H1 (cell line): Measurements from ENCODE around the gene DCN. TPM values are rescaled to one million over a fixed set of nuclear protein-coding genes. Genes with fewer than 3 reads are reported as not detected.

Experiments
- CTCF ChIA-PET: fragments of 300-600 bp; sonication (Branson Sonifier 250); formaldehyde crosslinking; loops from one replicate; lab custom pipeline; 2021; ENCODE audit not compliant: partially characterized antibody; lab: Charles Lee
- POLR2A ChIA-PET: fragments of 300-600 bp; sonication (Branson Sonifier 250); formaldehyde crosslinking; loops from one replicate; lab custom pipeline; 2021; ENCODE audit warnings: inconsistent platforms; ENCODE audit not compliant: partially characterized antibody; lab: Charles Lee
- DNase-seq, 2 experiments: peaks; one replicate each; pipeline versions ENCODE4 v3.0.0 to v3.0.0-alpha.2; 2010 to 2022; ENCODE audit warnings: low spot score in 2 of 2, low read depth in 1 of 2, mixed read lengths in 1 of 2
- FAIRE-seq: peaks from 2 replicates; lab custom pipeline; 2011; peaks lifted over from hg19 to GRCh38; lab: Jason Lieb, UNC
- H2AFZ ChIP-seq: 2 replicates; pipeline ENCODE4 v1.8.1; 2012; ENCODE audit warnings: low read length, inconsistent platforms
- H2AK5ac ChIP-seq: 2 replicates; pipeline ENCODE4 v1.6.1; 2013; ENCODE audit warnings: low read depth, low read length
- H2BK120ac ChIP-seq: replicated peaks from 2 replicates; pipeline ENCODE3; 2013; ENCODE audit warnings: low read depth, low read length, inconsistent platforms
- H2BK12ac ChIP-seq: 2 replicates; pipeline ENCODE4 v1.6.1; 2013; ENCODE audit warnings: low read depth, low read length
- H2BK15ac ChIP-seq: 2 replicates; pipeline ENCODE4 v1.6.1; 2013; ENCODE audit warnings: low read length
- H2BK20ac ChIP-seq: 2 replicates; pipeline ENCODE4 v1.6.1; 2013; ENCODE audit warnings: low read length
- H2BK5ac ChIP-seq: 2 replicates; pipeline ENCODE4 v1.6.1; 2013; ENCODE audit warnings: low read depth, low read length
- H3K14ac ChIP-seq: 2 replicates; pipeline ENCODE4 v1.6.1; 2013; ENCODE audit warnings: inconsistent platforms; ENCODE audit not compliant: insufficient read length
- H3K18ac ChIP-seq: 2 replicates; pipeline ENCODE4 v1.6.1; 2013; ENCODE audit warnings: low read length; ENCODE audit errors: extremely low read depth
- H3K23ac ChIP-seq: 2 replicates; pipeline ENCODE4 v1.6.1; 2013; ENCODE audit warnings: inconsistent platforms; ENCODE audit not compliant: insufficient read length
- H3K23me2 ChIP-seq: 2 replicates; pipeline ENCODE4 v1.6.1; 2013; ENCODE audit warnings: low read depth, low read length
- H3K27ac ChIP-seq: 2 replicates; pipeline ENCODE4 v1.6.1; 2011; ENCODE audit warnings: low read depth, low read length, inconsistent platforms
- H3K27me3 ChIP-seq, 4 experiments: replicated peaks in 1 of 4; 1 replicate in 1 of 4; 2 replicates in 3 of 4; pipeline versions ENCODE4 v1.6.1 to v1.8.1; 2011 to 2013; ENCODE audit warnings: low read length in 3 of 4, mild to moderate bottlenecking in 3 of 4, inconsistent platforms in 2 of 4, mixed read lengths in 2 of 4, moderate library complexity in 1 of 4; ENCODE audit not compliant: control insufficient read depth in 3 of 4, insufficient read depth in 3 of 4; ENCODE audit errors: extremely low read depth in 1 of 4
- H3K36me3 ChIP-seq, 4 experiments: 2 replicates each; pipeline versions ENCODE4 v1.6.1 to v1.8.1; 2011 to 2013; ENCODE audit warnings: mild to moderate bottlenecking in 4 of 4, low read length in 3 of 4, moderate library complexity in 2 of 4, control low read depth in 1 of 4, inconsistent platforms in 1 of 4; ENCODE audit not compliant: insufficient read depth in 4 of 4, control insufficient read depth in 2 of 4
- H3K4ac ChIP-seq: replicated peaks from 2 replicates; pipeline ENCODE3; 2013; ENCODE audit warnings: low read length, low read depth, mixed read lengths, inconsistent platforms; ENCODE audit not compliant: insufficient read length
- H3K4me1 ChIP-seq, 4 experiments: replicated peaks in 1 of 4; 1 replicate in 1 of 4; 2 replicates in 3 of 4; pipeline versions ENCODE4 v1.6.1 to v1.8.1; 2011 to 2013; ENCODE audit warnings: low read length in 3 of 4, inconsistent platforms in 2 of 4, mixed read lengths in 1 of 4; ENCODE audit not compliant: insufficient read depth in 4 of 4, control insufficient read depth in 3 of 4
- H3K4me2 ChIP-seq, 2 experiments: 2 replicates each; pipeline versions ENCODE4 v1.6.1 to v1.8.1; 2011 to 2013; ENCODE audit warnings: low read depth in 2 of 2, low read length in 2 of 2, control low read depth in 1 of 2, inconsistent platforms in 1 of 2, mild to moderate bottlenecking in 1 of 2; ENCODE audit not compliant: insufficient read depth in 1 of 2
- H3K4me3 ChIP-seq, 4 experiments: fragments of 200-600, 300-600 bp in 1 of 4; sonication (generic), shearing (Covaris generic), sonication (Bioruptor Twin) in 1 of 4; 2 replicates each; pipeline versions ENCODE4 v1.5.1 to v1.8.1; 2011 to 2016; ENCODE audit warnings: low read length in 4 of 4, low read depth in 3 of 4, control low read depth in 2 of 4, inconsistent platforms in 2 of 4, mild to moderate bottlenecking in 2 of 4, mixed read lengths in 1 of 4, moderate library complexity in 1 of 4; ENCODE audit not compliant: insufficient read depth in 2 of 4; ENCODE audit errors: extremely low read depth in 1 of 4
- H3K56ac ChIP-seq: replicated peaks from 2 replicates; pipeline ENCODE3; 2013; ENCODE audit warnings: low read depth, mild to moderate bottlenecking, mixed read lengths, low read length, inconsistent platforms; ENCODE audit not compliant: insufficient read length
- H3K79me1 ChIP-seq: 2 replicates; pipeline ENCODE4 v1.6.1; 2013; ENCODE audit warnings: low read depth, low read length, control low read depth
- H3K79me2 ChIP-seq, 2 experiments: 2 replicates each; pipeline versions ENCODE4 v1.6.1 to v1.8.1; 2012 to 2013; ENCODE audit warnings: low read length in 2 of 2, mild to moderate bottlenecking in 2 of 2, inconsistent platforms in 1 of 2; ENCODE audit not compliant: insufficient read depth in 2 of 2, control insufficient read depth in 1 of 2
- H3K9ac ChIP-seq, 4 experiments: replicated peaks in 1 of 4; 1 replicate in 1 of 4; 2 replicates in 3 of 4; pipeline versions ENCODE4 v1.6.1 to v1.8.1; 2011 to 2013; ENCODE audit warnings: low read depth in 3 of 4, low read length in 3 of 4, control low read depth in 2 of 4, mild to moderate bottlenecking in 2 of 4, moderate library complexity in 2 of 4, inconsistent platforms in 1 of 4; ENCODE audit errors: extremely low read depth in 1 of 4
- H3K9me3 ChIP-seq, 2 experiments: 2 replicates each; pipeline versions ENCODE4 v1.6.1 to v1.8.1; 2012 to 2013; ENCODE audit warnings: mild to moderate bottlenecking in 2 of 2, moderate library complexity in 2 of 2, control low read depth in 1 of 2, inconsistent platforms in 1 of 2, low read depth in 1 of 2, low read length in 1 of 2, mixed read lengths in 1 of 2; ENCODE audit not compliant: insufficient read depth in 2 of 2
- H4K20me1 ChIP-seq, 2 experiments: replicated peaks in 1 of 2; 2 replicates each; pipeline versions ENCODE3 to v1.8.1; 2011 to 2013; ENCODE audit warnings: inconsistent platforms in 2 of 2, low read length in 2 of 2, mild to moderate bottlenecking in 1 of 2; ENCODE audit not compliant: insufficient read depth in 2 of 2, control insufficient read depth in 1 of 2
- H4K5ac ChIP-seq: 2 replicates; pipeline ENCODE4 v1.6.1; 2013; ENCODE audit warnings: low read length, low read depth, mixed read lengths, inconsistent platforms; ENCODE audit not compliant: insufficient read length
- H4K8ac ChIP-seq: 2 replicates; pipeline ENCODE4 v1.8.0; 2013; ENCODE audit warnings: mild to moderate bottlenecking, moderate library complexity, low read length, inconsistent platforms; ENCODE audit not compliant: insufficient read depth; ENCODE audit errors: extremely low read depth
- H4K91ac ChIP-seq: replicated peaks from 2 replicates; pipeline ENCODE3; 2013; ENCODE audit warnings: low read length, mixed read lengths, inconsistent platforms; ENCODE audit not compliant: insufficient read length
- BACH1 ChIP-seq: IDR thresholded peaks from 2 replicates; pipeline ENCODE4 v1.6.1; 2012; ENCODE audit warnings: low read length, improper control_type of control experiment
- CBX5 ChIP-seq: fragments of 300-800, 300-1000 bp; sonication (generic); IDR thresholded peaks from 2 replicates; pipeline ENCODE4 v1.7.1; 2016; ENCODE audit warnings: antibody characterized with exemption, low read length, low read depth
- E2F6 ChIP-seq: IDR thresholded peaks from 2 replicates; pipeline ENCODE4 v1.6.1; 2012; ENCODE audit warnings: inconsistent platforms
- FOSL1 ChIP-seq: IDR thresholded peaks from 2 replicates; pipeline ENCODE4 v1.6.1; 2011; ENCODE audit warnings: mild to moderate bottlenecking, low read depth, low read length, moderate library complexity; ENCODE audit not compliant: insufficient read depth
- JUN ChIP-seq: IDR thresholded peaks from 2 replicates; pipeline ENCODE4 v1.6.1; 2011; ENCODE audit warnings: low read depth, mild to moderate bottlenecking, improper control_type of control experiment, low read length
- POLR2AphosphoS5 ChIP-seq: IDR thresholded peaks from 2 replicates; pipeline ENCODE4 v1.6.1; 2011; ENCODE audit warnings: low read depth, low read length
- RAD21 ChIP-seq, 2 experiments: IDR thresholded peaks in 1 of 2; conservative IDR thresholded peaks in 1 of 2; 2 replicates each; pipeline ENCODE4 v1.6.1; 2011; ENCODE audit warnings: low read depth in 2 of 2, low read length in 2 of 2, improper control_type of control experiment in 1 of 2, inconsistent platforms in 1 of 2, mild to moderate bottlenecking in 1 of 2, moderate library complexity in 1 of 2
- SP2 ChIP-seq: IDR thresholded peaks from 2 replicates; pipeline ENCODE4 v1.6.1; 2012; ENCODE audit warnings: mild to moderate bottlenecking, low read length, inconsistent platforms
- TAF7 ChIP-seq: optimal IDR thresholded peaks from 2 replicates; pipeline ENCODE3; 2011; ENCODE audit warnings: low read depth, mild to moderate bottlenecking, inconsistent platforms, low read length, moderate library complexity, borderline replicate concordance
- WGBS, 2 experiments: shearing (Covaris generic) in 1 of 2; methylation state at CpG; one replicate each; pipeline versions ENCODE4 v1.1.6 to v1.1.7; 2013 to 2015; ENCODE audit warnings: low lambda C conversion rate in 2 of 2, mixed read lengths in 2 of 2, inconsistent platforms in 1 of 2, low coverage in 1 of 2, missing lambda C conversion rate in 1 of 2; ENCODE audit not compliant: insufficient replicate concordance in 2 of 2, insufficient coverage in 1 of 2, insufficient read length in 1 of 2; ENCODE audit errors: extremely low coverage in 1 of 2, missing lambda C conversion rate in 1 of 2; 5-methylcytosine and 5-hydroxymethylcytosine counted together
- polyA plus RNA-seq, 7 experiments: library from polyadenylated mRNA; depleted of rRNA in 3 of 7; stranded (reverse) in 5 of 7; unstranded in 2 of 7; fragments of >200 nt in 5 of 7; fragments of 200-250 nt in 2 of 7; gene quantifications; 1 replicate in 5 of 7; 2 replicates in 1 of 7; 4 replicates in 1 of 7; pipeline versions ENCODE4 v1.2.1 to v1.2.3, GENCODE V29; 2011 to 2013; ENCODE audit warnings: missing spikeins in 2 of 7, mixed read lengths in 2 of 7
- total RNA-seq: library from RNA; stranded (reverse); fragmentation: NEBNext Ultra II Directional; extraction: Animal tissue kit (Norgen Biotek cat#: 25700); gene quantifications from 2 replicates; pipeline ENCODE4 v1.2.1, GENCODE V29; 2021
- TF ChIP-seq, protein P1 (sequence below): IDR thresholded peaks from 2 replicates; pipeline ENCODE4 v1.6.1; 2011; ENCODE audit warnings: low read depth, mild to moderate bottlenecking, low read length; ENCODE audit not compliant: insufficient read depth

The DCN gene
- total and polyA plus RNA-seq, 2 of the 8 experiments (the other 6 are each of a cell fraction or from before 2014, with no cell fraction given): not detected

GRCh38 chr12:91178139-91178561 is 4.5 kb downstream of the DCN start:
- 82% methylated on average over 7 of the region's 7 CpGs; no CpG with 5 or more reads in 1 of the 2 experiments for WGBS, 2 experiments
- CTCF ChIA-PET: interaction anchor here (0.7 to 3.4 kb wide), 10 partner anchors 19 to 191 kb away, joined by 3 to 18 read pairs (median 4); no protein-coding TSS in a partner anchor
- Histone ChIP-seq H4K5ac (no peak overlapping the region), H2BK12ac (no peak overlapping the region), H3K9me3 (no peaks in the 10 kb centered on the region), H4K91ac (no peak overlapping the region), H3K23me2 (no peaks in the 10 kb centered on the region; the same call in 1 of the 2 replicates), H3K27ac (no peak overlapping the region), H3K79me1 (no peaks in the 10 kb centered on the region), H3K18ac (no peak overlapping the region; the same call in 1 of the 2 replicates), H3K27me3 (no peaks in the 10 kb centered on the region), H3K14ac (no peak overlapping the region), H2BK120ac (no peak overlapping the region), H3K4ac (no peak overlapping the region), H3K23ac (no peak overlapping the region), H2AK5ac (no peak overlapping the region), H3K36me3 (no peaks in the 10 kb centered on the region), H3K4me2 (no peak overlapping the region), H2BK5ac (no peak overlapping the region), H3K4me3 (no peak overlapping the region), H3K79me2 (no peaks in the 10 kb centered on the region), H2BK20ac (no peak overlapping the region), H4K8ac (no peak overlapping the region; the same call in 1 of the 2 replicates), H3K9ac (no peak overlapping the region), H4K20me1 (peaks cover 0 to 1% of the 10 kb centered on the region in 2 experiments), H3K4me1 (no peaks in the 10 kb centered on the region), H2AFZ (0 out of 2 replicates have a peak overlapping the region, but pooled peaks have one; percentile 63), H2BK15ac (no peak overlapping the region), H3K56ac (no peak overlapping the region)
- FAIRE-seq (no peak), DNase-seq (no peak)
- POLR2A ChIA-PET: no interaction called here
- TF ChIP-seq SP2 (no peak), BACH1 (no peak), RAD21 (IDR thresholded peaks at IDR 0.05 in 1 of 2, conservative IDR thresholded peaks at IDR 0.05 in 1 of 2; ENCODE audit: low read depth in 2 of 2, low read length in 2 of 2) (peak; percentile 62 to 66), JUN (no peak), FOSL1 (no peak), TAF7 (no peak), E2F6 (no peak), POLR2AphosphoS5 (no peak), CBX5 (no peak)
- TF ChIP-seq, protein P1, sequence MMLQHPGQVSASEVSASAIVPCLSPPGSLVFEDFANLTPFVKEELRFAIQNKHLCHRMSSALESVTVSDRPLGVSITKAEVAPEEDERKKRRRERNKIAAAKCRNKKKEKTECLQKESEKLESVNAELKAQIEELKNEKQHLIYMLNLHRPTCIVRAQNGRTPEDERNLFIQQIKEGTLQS: no peak
